HAP-1 (cell line): ENCODE data around the gene SLC25A21.

ENCODE experiments used
- DNase-seq, 2 experiments: peaks; one replicate each; pipeline ENCODE4 v3.0.0-alpha.2; 2016 to 2020; ENCODE audit warnings: low spot score in 2 of 2
- H3K27me3 ChIP-seq: fragments of 250-450 bp; sonication (Bioruptor Pico); 2 replicates; pipeline ENCODE4 v1.5.1; 2020; ENCODE audit warnings: low read depth, mild to moderate bottlenecking, moderate library complexity
- H3K36me3 ChIP-seq: fragments of 250-450 bp; sonication (Bioruptor Pico); replicated peaks from 2 replicates; pipeline ENCODE4 v1.5.1; 2020; ENCODE audit warnings: mild to moderate bottlenecking
- H3K4me1 ChIP-seq: fragments of 250-450 bp; sonication (Bioruptor Pico); 2 replicates; pipeline ENCODE4 v1.5.1; 2020; ENCODE audit warnings: mild to moderate bottlenecking
- H3K4me3 ChIP-seq: fragments of 250-450 bp; sonication (Bioruptor Pico); 2 replicates; pipeline ENCODE4 v1.5.1; 2020; ENCODE audit warnings: mild to moderate bottlenecking, moderate library complexity
- H3K9me3 ChIP-seq: fragments of 250-450 bp; sonication (Bioruptor Pico); 2 replicates; pipeline ENCODE4 v1.5.1; 2020; ENCODE audit warnings: mild to moderate bottlenecking, moderate library complexity
- in situ Hi-C: fragments of 300-500 bp; cut with MboI; formaldehyde crosslinking; loops from 3 replicates; pipeline ENCODE4 v1.14.3; 2020; ENCODE audit warnings: low sequenced_read_pairs, inconsistent platforms, mixed read lengths

SLC25A21 gene

GRCh38 chr14:36666416-36667206 lies 505.8 kb downstream of the SLC25A21 start:
- in situ Hi-C loops = no loop called here
- H3K9me3 ChIP-seq = no peaks in the 10 kb centered on the region
- no peaks in the 10 kb centered on the region for H3K27me3 ChIP-seq
- no peak for DNase-seq
- H3K4me1 ChIP-seq = peaks cover 9% of the 10 kb centered on the region
- no peaks in the 10 kb centered on the region; the same call in 1 of the 2 replicates for H3K36me3 ChIP-seq
- H3K4me3 ChIP-seq = no peak overlapping the region

DNA sequence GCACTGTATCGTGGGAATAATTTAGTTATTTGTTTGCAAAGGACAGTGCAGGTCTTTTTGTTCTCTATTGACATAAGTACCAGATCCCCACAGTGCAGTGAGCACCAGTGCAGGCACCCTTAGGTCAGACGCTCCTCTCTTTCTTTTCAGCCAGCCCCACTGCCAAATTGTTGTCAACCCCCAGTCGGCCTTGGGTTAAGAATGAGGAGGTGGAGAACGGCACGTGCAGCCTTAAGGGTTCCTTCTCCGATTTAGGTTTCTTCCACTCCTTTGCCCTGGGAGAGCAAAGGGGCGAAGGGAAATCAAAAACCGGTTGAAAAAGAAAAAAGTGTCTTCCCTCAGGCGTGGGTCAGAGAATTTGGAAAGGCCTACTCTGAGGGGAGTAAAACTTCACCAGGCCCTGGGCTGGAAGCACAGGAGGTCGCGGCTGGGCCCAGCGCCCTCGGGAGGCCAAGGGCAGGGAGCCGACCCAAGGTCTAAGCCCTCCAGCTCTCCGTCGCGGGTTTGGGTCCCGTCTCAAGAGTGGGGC lies 506.5 kb downstream of the SLC25A21 start:
- Histone ChIP-seq H3K9me3 (no peaks in the 10 kb centered on the region), H3K4me3 (no peak overlapping the region), H3K27me3 (no peaks in the 10 kb centered on the region), H3K4me1 (peaks cover 15% of the 10 kb centered on the region), H3K36me3 (no peaks in the 10 kb centered on the region; the same call in 1 of the 2 replicates)
- in situ Hi-C loops = no loop called here
- no peak for DNase-seq

- H3K9me3 ChIP-seq = no peaks in the 10 kb centered on the region
- H3K27me3 ChIP-seq = no peaks in the 10 kb centered on the region
- no peak overlapping the region for H3K4me3 ChIP-seq
- H3K36me3 ChIP-seq = no peaks in the 10 kb centered on the region; the same call in 1 of the 2 replicates
- in situ Hi-C loops = no loop called here
- peaks cover 15% of the 10 kb centered on the region for H3K4me1 ChIP-seq
- no peak for DNase-seq
These were observed 507.8 kb downstream of the SLC25A21 start for GRCh38 chr14:36664322-36665193.

GRCh38 chr14:36663404-36664321 lies 508.7 kb downstream of the SLC25A21 start:
- peak overlapping the region; percentile 12; the same call in 1 of the 2 replicates for H3K4me3 ChIP-seq
- H3K36me3 ChIP-seq = no peaks in the 10 kb centered on the region; the same call in 1 of the 2 replicates
- peaks cover 15% of the 10 kb centered on the region for H3K4me1 ChIP-seq
- no peaks in the 10 kb centered on the region for H3K9me3 ChIP-seq
- in situ Hi-C loops = no loop called here
- DNase-seq = no peak
- no peaks in the 10 kb centered on the region for H3K27me3 ChIP-seq

GRCh38 chr14:36662543-36663403 lies 509.6 kb downstream of the SLC25A21 start:
- Histone ChIP-seq H3K4me3 (peak overlapping the region; percentile 68), H3K27me3 (no peaks in the 10 kb centered on the region), H3K4me1 (peaks cover 15% of the 10 kb centered on the region), H3K36me3 (no peaks in the 10 kb centered on the region; the same call in 1 of the 2 replicates), H3K9me3 (no peaks in the 10 kb centered on the region)
- in situ Hi-C loops = no loop called here
- no peak for DNase-seq

GRCh38 chr14:36662258-36662542 lies 510.2 kb downstream of the SLC25A21 start:
- Histone ChIP-seq H3K27me3 (no peaks in the 10 kb centered on the region), H3K36me3 (no peaks in the 10 kb centered on the region; the same call in 1 of the 2 replicates), H3K9me3 (no peaks in the 10 kb centered on the region), H3K4me1 (peaks cover 15% of the 10 kb centered on the region), H3K4me3 (peak overlapping the region; percentile 68)
- DNase-seq = no peak
- in situ Hi-C loops = no loop called here

DNA sequence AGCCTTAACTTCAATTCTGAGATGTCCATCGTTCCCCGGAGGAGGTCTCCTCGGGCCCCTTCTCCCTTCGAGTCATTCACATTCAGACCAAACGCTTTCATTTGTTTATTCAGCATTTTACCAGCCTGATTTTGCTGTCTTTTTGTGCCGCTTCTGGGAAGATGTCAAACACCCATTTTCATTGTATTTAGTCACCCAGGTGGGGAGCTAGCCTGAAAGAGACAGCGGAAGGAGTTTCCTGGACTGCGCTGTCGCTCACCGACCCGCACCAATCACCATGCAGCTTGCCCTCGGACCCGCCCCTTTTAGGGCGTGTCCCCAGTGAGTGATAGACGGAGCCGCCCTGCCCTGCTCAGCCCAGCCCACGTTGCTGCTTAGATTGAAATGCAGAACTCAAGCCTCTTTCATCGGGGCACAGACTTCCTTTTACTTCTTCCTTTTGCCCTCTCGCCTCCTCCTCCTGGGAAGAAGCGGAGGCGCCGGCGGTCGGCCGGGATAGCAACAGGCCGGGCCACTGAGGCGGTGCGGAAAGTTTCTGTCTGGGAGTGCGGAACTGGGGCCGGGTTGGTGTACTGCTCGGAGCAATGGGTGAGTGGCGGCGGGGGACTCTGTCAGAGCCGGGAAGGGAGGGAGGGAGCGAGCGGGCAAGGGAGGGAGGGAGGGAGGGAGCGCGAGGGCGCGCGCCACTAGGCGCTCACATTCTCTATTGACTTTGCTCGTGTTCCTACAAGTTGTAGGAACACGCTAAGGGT lies 510.7 kb downstream of the SLC25A21 start, which contains the start of gene PAX9:
PAX9 (plus strand) TSS at position 355 of the 752 bp plus-strand sequence; CDS start at position 585, 230 bp downstream.
- Histone ChIP-seq H3K4me3 (peak within 1 kb of the TSS; percentile 68), H3K27me3 (no peaks in the 10 kb centered on the region), H3K36me3 (no peaks in the 10 kb centered on the region; the same call in 1 of the 2 replicates), H3K4me1 (peaks cover 15% of the 10 kb centered on the region), H3K9me3 (no peaks in the 10 kb centered on the region)
- in situ Hi-C loops = no loop called here
- DNase-seq = peak; percentile 86 to 95

DNA sequence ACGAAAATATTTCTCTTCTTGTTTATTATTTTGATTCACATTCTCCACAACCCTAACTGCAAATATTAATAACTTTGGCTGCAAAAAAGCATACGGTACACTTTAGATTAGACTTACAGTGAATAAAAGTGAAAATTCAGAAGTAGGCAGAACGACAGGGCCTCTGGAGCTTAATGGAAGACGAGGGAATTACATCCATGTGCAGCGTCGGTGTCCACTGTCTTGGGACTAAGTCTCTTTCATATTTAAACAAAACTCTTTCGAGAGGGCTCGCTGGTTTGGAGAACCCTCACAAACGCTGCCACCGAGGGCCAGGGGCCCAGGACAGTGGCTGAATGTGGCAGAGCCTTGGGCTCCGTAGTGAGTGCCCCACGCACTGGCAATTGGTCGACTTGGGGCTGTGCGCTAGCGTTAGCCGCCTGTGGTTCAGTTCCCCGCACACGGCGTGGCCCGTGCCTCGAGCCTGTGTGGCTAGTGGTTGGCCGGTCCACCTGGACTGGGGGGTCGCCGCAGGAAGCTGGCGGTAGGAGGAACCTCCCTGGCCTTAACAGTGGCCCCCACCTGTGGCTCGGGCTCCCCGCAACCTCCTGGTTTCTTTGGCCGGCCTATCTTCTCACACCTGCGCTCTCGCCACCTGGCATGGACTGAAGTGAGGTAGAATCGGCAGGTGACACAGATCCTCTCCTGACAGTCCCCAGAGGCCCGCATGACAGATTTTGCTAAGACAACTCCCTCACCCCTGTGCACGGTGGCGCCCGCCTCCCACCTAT lies 511.5 kb downstream of the SLC25A21 start:
- H3K4me3 ChIP-seq = peak overlapping the region; percentile 68
- H3K27me3 ChIP-seq = no peaks in the 10 kb centered on the region
- DNase-seq = no peak
- H3K36me3 ChIP-seq = no peaks in the 10 kb centered on the region; the same call in 1 of the 2 replicates
- no peaks in the 10 kb centered on the region for H3K9me3 ChIP-seq
- in situ Hi-C loops = no loop called here
- peaks cover 15% of the 10 kb centered on the region for H3K4me1 ChIP-seq

GRCh38 chr14:36659822-36660735 lies 512.3 kb downstream of the SLC25A21 start:
- Histone ChIP-seq H3K4me1 (peaks cover 15% of the 10 kb centered on the region), H3K27me3 (no peaks in the 10 kb centered on the region)

GRCh38 chr14:36659010-36659821 lies 513.2 kb downstream of the SLC25A21 start:
- H3K4me1 ChIP-seq = peaks cover 15% of the 10 kb centered on the region
- no peak for DNase-seq
- in situ Hi-C loops = no loop called here
- H3K27me3 ChIP-seq = no peaks in the 10 kb centered on the region
- no peak overlapping the region for H3K4me3 ChIP-seq
- H3K36me3 ChIP-seq = no peaks in the 10 kb centered on the region; the same call in 1 of the 2 replicates
- no peaks in the 10 kb centered on the region for H3K9me3 ChIP-seq

More at GRCh38 chr14:36659822-36660735, 512.3 kb downstream of the SLC25A21 start:
- H3K9me3 ChIP-seq = no peaks in the 10 kb centered on the region
- DNase-seq = no peak
- in situ Hi-C loops = no loop called here
- H3K4me3 ChIP-seq = no peak overlapping the region
- no peaks in the 10 kb centered on the region; the same call in 1 of the 2 replicates for H3K36me3 ChIP-seq
